H9 (cell line): ENCODE measurements around the gene FRG1. TPM values are rescaled to one million over a fixed set of nuclear protein-coding genes. Genes with fewer than 3 reads are reported as not detected.

Source experiments
- DNase-seq: peaks from one replicate; pipeline ENCODE4 v3.0.0-alpha.2; 2017
- H2AFZ ChIP-seq: one replicate; pipeline ENCODE4 v1.6.1; 2013; ENCODE audit warnings: mild to moderate bottlenecking, low read length, control low read depth, moderate library complexity
- H2AK5ac ChIP-seq: 2 replicates; pipeline ENCODE4 v1.6.1; 2013; ENCODE audit warnings: low read length, control low read depth, mixed read lengths; ENCODE audit not compliant: insufficient read length
- H2BK120ac ChIP-seq: one replicate; pipeline ENCODE4 v1.6.1; 2013; ENCODE audit warnings: low read depth, mild to moderate bottlenecking, low read length, control low read depth, inconsistent platforms; ENCODE audit not compliant: poor library complexity, severe bottlenecking
- H2BK12ac ChIP-seq: 2 replicates; pipeline ENCODE4 v1.6.1; 2013; ENCODE audit warnings: low read length, control low read depth, mixed read lengths, low read depth; ENCODE audit not compliant: insufficient read length
- H2BK15ac ChIP-seq: 2 replicates; pipeline ENCODE4 v1.6.1; 2013; ENCODE audit warnings: low read depth, low read length, control low read depth
- H2BK20ac ChIP-seq: one replicate; pipeline ENCODE4 v1.6.1; 2013; ENCODE audit warnings: low read depth, mild to moderate bottlenecking, low read length, control low read depth, inconsistent platforms; ENCODE audit not compliant: poor library complexity, severe bottlenecking
- H2BK5ac ChIP-seq: 2 replicates; pipeline ENCODE4 v1.6.1; 2013; ENCODE audit warnings: low read length, control low read depth, mixed read lengths; ENCODE audit not compliant: insufficient read length
- H3K14ac ChIP-seq: 2 replicates; pipeline ENCODE4 v1.6.1; 2013; ENCODE audit warnings: low read length, control low read depth; ENCODE audit not compliant: insufficient read depth
- H3K18ac ChIP-seq: 2 replicates; pipeline ENCODE4 v1.6.1; 2013; ENCODE audit warnings: low read depth, mild to moderate bottlenecking, mixed read lengths, low read length, control low read depth; ENCODE audit not compliant: insufficient read length
- H3K23ac ChIP-seq: 2 replicates; pipeline ENCODE4 v1.6.1; 2013; ENCODE audit warnings: low read length, control low read depth, mixed read lengths, low read depth; ENCODE audit not compliant: insufficient read length
- H3K23me2 ChIP-seq: 2 replicates; pipeline ENCODE4 v1.6.1; 2013; ENCODE audit warnings: low read depth, mild to moderate bottlenecking, mixed read lengths, low read length, control low read depth; ENCODE audit not compliant: insufficient read length, poor library complexity, severe bottlenecking
- H3K27ac ChIP-seq: 2 replicates; pipeline ENCODE4 v1.5.1; 2013; ENCODE audit warnings: low read length, control low read depth, mixed read lengths, low read depth; ENCODE audit not compliant: insufficient read length
- H3K27me3 ChIP-seq: 2 replicates; pipeline ENCODE4 v1.6.1; 2013; ENCODE audit warnings: low read length, control low read depth, inconsistent platforms; ENCODE audit not compliant: insufficient read depth
- H3K4ac ChIP-seq: 2 replicates; pipeline ENCODE4 v1.6.1; 2013; ENCODE audit warnings: low read depth, mild to moderate bottlenecking, control low read depth, inconsistent platforms, low read length, moderate library complexity
- H3K4me1 ChIP-seq: 2 replicates; pipeline ENCODE4 v1.6.1; 2013; ENCODE audit warnings: low read length, control low read depth, inconsistent platforms; ENCODE audit not compliant: insufficient read depth
- H3K4me2 ChIP-seq: 2 replicates; pipeline ENCODE4 v1.6.1; 2013; ENCODE audit warnings: low read length, control low read depth, mixed read lengths; ENCODE audit not compliant: insufficient read length, insufficient read depth
- H3K56ac ChIP-seq: 2 replicates; pipeline ENCODE4 v1.6.1; 2013; ENCODE audit warnings: low read depth, mild to moderate bottlenecking, mixed read lengths, low read length, control low read depth; ENCODE audit not compliant: insufficient read length
- H3K79me1 ChIP-seq: 2 replicates; pipeline ENCODE4 v1.6.1; 2013; ENCODE audit warnings: low read depth, mild to moderate bottlenecking, moderate library complexity, low read length, control low read depth, inconsistent platforms; ENCODE audit not compliant: insufficient read depth, poor library complexity, severe bottlenecking
- H3K79me2 ChIP-seq: 2 replicates; pipeline ENCODE4 v1.6.1; 2013; ENCODE audit warnings: low read length, control low read depth, inconsistent platforms; ENCODE audit not compliant: insufficient read depth
- H3K9ac ChIP-seq: 2 replicates; pipeline ENCODE4 v1.6.1; 2013; ENCODE audit warnings: low read length, control low read depth, mixed read lengths; ENCODE audit not compliant: insufficient read length; ENCODE audit errors: extremely low read depth
- H3K9me3 ChIP-seq: one replicate; pipeline ENCODE4 v1.6.1; 2013; ENCODE audit warnings: low read depth, low read length, inconsistent platforms; ENCODE audit not compliant: control insufficient read depth
- H3T11ph ChIP-seq: one replicate; pipeline ENCODE4 v1.6.1; 2013; ENCODE audit warnings: mild to moderate bottlenecking, low read length, control low read depth, inconsistent platforms
- H4K20me1 ChIP-seq: one replicate; pipeline ENCODE4 v1.6.1; 2013; ENCODE audit not compliant: control insufficient read depth, insufficient read length, insufficient read depth
- H4K5ac ChIP-seq: 2 replicates; pipeline ENCODE4 v1.6.1; 2013; ENCODE audit warnings: low read depth, mild to moderate bottlenecking, mixed read lengths, low read length, control low read depth; ENCODE audit not compliant: insufficient read length
- H4K8ac ChIP-seq: replicated peaks from 2 replicates; pipeline ENCODE4 v1.6.1; 2013; ENCODE audit warnings: low read length, control low read depth, mixed read lengths, low read depth; ENCODE audit not compliant: insufficient read length
- H4K91ac ChIP-seq: 2 replicates; pipeline ENCODE4 v1.6.1; 2013; ENCODE audit warnings: low read depth, mild to moderate bottlenecking, moderate library complexity, mixed read lengths, low read length, control low read depth; ENCODE audit not compliant: insufficient read length
- H3K27ac Mint-ChIP-seq, 3 experiments: 2 replicates in 2 of 3; 3 replicates in 1 of 3; pipeline ENCODE4 v1.8.0; 2020 to 2021; ENCODE audit warnings: mixed read lengths in 3 of 3, mild to moderate bottlenecking in 1 of 3, moderate library complexity in 1 of 3
- H3K27me3 Mint-ChIP-seq: 2 replicates; pipeline ENCODE4 v1.8.0; 2021; ENCODE audit warnings: low read depth, mild to moderate bottlenecking, moderate library complexity, mixed read lengths
- H3K36me3 Mint-ChIP-seq, 3 experiments: 2 replicates in 2 of 3; 3 replicates in 1 of 3; pipeline ENCODE4 v1.8.0; 2020 to 2021; ENCODE audit warnings: low read depth in 3 of 3, mixed read lengths in 3 of 3; ENCODE audit not compliant: insufficient read depth in 1 of 3
- H3K4me1 Mint-ChIP-seq, 2 experiments: 2 replicates each; pipeline ENCODE4 v1.8.0; 2020; ENCODE audit warnings: mixed read lengths in 2 of 2
- H3K4me3 Mint-ChIP-seq, 2 experiments: 2 replicates in 1 of 2; 3 replicates in 1 of 2; pipeline ENCODE4 v1.8.0; 2020 to 2021; ENCODE audit warnings: mild to moderate bottlenecking in 2 of 2, mixed read lengths in 2 of 2, moderate library complexity in 1 of 2
- H3K9me3 Mint-ChIP-seq, 2 experiments: 2 replicates in 1 of 2; 3 replicates in 1 of 2; pipeline ENCODE4 v1.8.0; 2020; ENCODE audit warnings: mild to moderate bottlenecking in 2 of 2, mixed read lengths in 2 of 2, moderate library complexity in 1 of 2
- total RNA-seq: library from RNA; stranded (reverse); gene quantifications from 2 replicates; pipeline ENCODE4 v1.2.1, GENCODE V29; 2021
- TF ChIP-seq, protein P1 (sequence below): fragments of 200-600 bp; sonication (generic); conservative IDR thresholded peaks from 3 replicates; pipeline ENCODE4 v1.8.0; 2021; ENCODE audit warnings: antibody characterized with exemption, mild to moderate bottlenecking

Gene FRG1
- total RNA-seq, 1 experiment from 2014 or later = 45.6 TPM

DNA sequence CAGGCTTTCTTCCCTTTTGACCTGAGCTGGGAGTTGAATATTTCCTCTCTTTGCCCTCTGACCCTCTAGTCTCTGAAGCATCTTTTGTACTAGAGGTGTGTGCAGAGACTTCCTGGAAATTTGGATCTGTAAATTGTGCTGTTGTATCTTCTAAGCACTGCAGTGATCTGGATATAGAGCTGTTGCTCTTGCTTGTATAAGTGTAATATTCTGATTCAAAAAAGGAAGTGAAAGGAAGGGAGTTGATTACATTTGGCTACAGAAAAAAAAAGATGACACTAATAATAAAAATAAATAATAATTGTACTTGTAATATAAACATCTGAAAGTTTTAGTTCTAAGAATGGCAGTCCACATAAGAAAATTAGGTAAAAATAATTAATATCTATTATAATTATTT, 33.0 kb downstream of the FRG1 start:
- Histone ChIP-seq H2BK12ac (no peak overlapping the region), H3K14ac (no peak overlapping the region), H3K18ac (no peak overlapping the region), H3K9me3 (peaks cover 13% of the 10 kb centered on the region), H4K20me1 (no peaks in the 10 kb centered on the region), H2AK5ac (no peak overlapping the region), H3K27me3 (no peaks in the 10 kb centered on the region), H2BK15ac (no peak overlapping the region), H3K79me1 (no peaks in the 10 kb centered on the region), H3K4me2 (no peak overlapping the region), H4K5ac (no peak overlapping the region), H4K91ac (no peak overlapping the region), H3T11ph (no peak overlapping the region), H3K4ac (no peak overlapping the region), H3K27ac (no peak overlapping the region), H2AFZ (no peak overlapping the region), H3K4me1 (no peaks in the 10 kb centered on the region), H2BK5ac (no peak overlapping the region), H3K79me2 (no peaks in the 10 kb centered on the region), H3K9ac (no peak overlapping the region), H3K23ac (no peak overlapping the region), H2BK120ac (no peak overlapping the region), H2BK20ac (no peak overlapping the region), H4K8ac (no peak overlapping the region), H3K56ac (no peak overlapping the region), H3K23me2 (no peaks in the 10 kb centered on the region)
- Mint-ChIP-seq H3K27ac (no peak overlapping the region), H3K4me3 (no peak overlapping the region), H3K27me3 (peaks cover 3% of the 10 kb centered on the region; the same call in 1 of the 2 replicates), H3K4me1 (no peaks in the 10 kb centered on the region), H3K9me3 (peaks cover 61 to 79% of the 10 kb centered on the region in 2 experiments), H3K36me3 (peaks cover 0 to 10% (median 9%) of the 10 kb centered on the region in 3 experiments; a peak in 4 of 7 replicates)
- TF ChIP-seq, protein P1, sequence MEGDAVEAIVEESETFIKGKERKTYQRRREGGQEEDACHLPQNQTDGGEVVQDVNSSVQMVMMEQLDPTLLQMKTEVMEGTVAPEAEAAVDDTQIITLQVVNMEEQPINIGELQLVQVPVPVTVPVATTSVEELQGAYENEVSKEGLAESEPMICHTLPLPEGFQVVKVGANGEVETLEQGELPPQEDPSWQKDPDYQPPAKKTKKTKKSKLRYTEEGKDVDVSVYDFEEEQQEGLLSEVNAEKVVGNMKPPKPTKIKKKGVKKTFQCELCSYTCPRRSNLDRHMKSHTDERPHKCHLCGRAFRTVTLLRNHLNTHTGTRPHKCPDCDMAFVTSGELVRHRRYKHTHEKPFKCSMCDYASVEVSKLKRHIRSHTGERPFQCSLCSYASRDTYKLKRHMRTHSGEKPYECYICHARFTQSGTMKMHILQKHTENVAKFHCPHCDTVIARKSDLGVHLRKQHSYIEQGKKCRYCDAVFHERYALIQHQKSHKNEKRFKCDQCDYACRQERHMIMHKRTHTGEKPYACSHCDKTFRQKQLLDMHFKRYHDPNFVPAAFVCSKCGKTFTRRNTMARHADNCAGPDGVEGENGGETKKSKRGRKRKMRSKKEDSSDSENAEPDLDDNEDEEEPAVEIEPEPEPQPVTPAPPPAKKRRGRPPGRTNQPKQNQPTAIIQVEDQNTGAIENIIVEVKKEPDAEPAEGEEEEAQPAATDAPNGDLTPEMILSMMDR = no peak
- DNase-seq = no peak
